Esophagus (tissue), 2 donors: Measurements from ENCODE around the gene DMRT2. TPM values are rescaled to one million over a fixed set of nuclear protein-coding genes. Genes with fewer than 3 reads are reported as not detected.

Experiments used
- H3K27ac ChIP-seq, 2 donors: one replicate each; pipeline ENCODE4 v1.5.1; 2013; ENCODE audit warnings: low read depth in 2 of 2, mild to moderate bottlenecking in 2 of 2, inconsistent platforms in 1 of 2, low read length in 1 of 2, moderate library complexity in 1 of 2
- H3K27me3 ChIP-seq, 2 donors: one replicate each; pipeline ENCODE4 v1.6.1; 2013; ENCODE audit warnings: low read length in 2 of 2, control low read depth in 1 of 2, mild to moderate bottlenecking in 1 of 2; ENCODE audit not compliant: insufficient read depth in 2 of 2, control insufficient read depth in 1 of 2
- H3K36me3 ChIP-seq, 2 donors: one replicate each; pipeline ENCODE4 v1.6.1; 2013; ENCODE audit warnings: low read length in 1 of 2; ENCODE audit not compliant: control insufficient read depth in 2 of 2, insufficient read depth in 2 of 2
- H3K4me1 ChIP-seq, 2 donors: one replicate each; pipeline ENCODE4 v1.6.1; 2013; ENCODE audit warnings: low read length in 1 of 2; ENCODE audit not compliant: control insufficient read depth in 2 of 2, insufficient read depth in 2 of 2
- H3K4me3 ChIP-seq, 2 donors: one replicate each; pipeline ENCODE4 v1.5.1; 2013; ENCODE audit warnings: low read length in 2 of 2, mild to moderate bottlenecking in 2 of 2, low read depth in 1 of 2, moderate library complexity in 1 of 2
- H3K9me3 ChIP-seq, 2 donors: one replicate each; pipeline ENCODE4 v1.6.1; 2013; ENCODE audit warnings: mild to moderate bottlenecking in 2 of 2, low read depth in 1 of 2, low read length in 1 of 2, moderate library complexity in 1 of 2; ENCODE audit not compliant: control insufficient read depth in 2 of 2, insufficient read depth in 1 of 2
- WGBS, 2 donors: extraction: QIAGEN DNeasy Blood & Tissue Kit; methylation state at CpG; one replicate each; pipeline ENCODE4 v1.1.7; 2013; 5-methylcytosine and 5-hydroxymethylcytosine counted together
- polyA plus RNA-seq, 2 donors: library from polyadenylated mRNA; stranded (reverse); fragments of 200-250 nt; gene quantifications; one replicate each; pipeline ENCODE4 v1.2.3, GENCODE V29; 2013
- donor health status: healthy with polysubstance abuse.
- donor health status: Bipolar disorder and iron deficiency.

Gene DMRT2
- under 1 TPM; 0.08 to 0.14 TPM for polyA plus RNA-seq

- Histone ChIP-seq H3K27me3 (peaks cover 0 to 7% of the 10 kb centered on the region in 2 donors), H3K4me1 (peaks cover 0 to 12% of the 10 kb centered on the region in 2 donors), H3K4me3 (peak within 1 kb of the TSS; percentile 28 to 30), H3K36me3 (no peaks in the 10 kb centered on the region), H3K27ac (no peak within 1 kb of the TSS), H3K9me3 (peaks cover 3 to 6% of the 10 kb centered on the region in 2 donors)
- 4 to 5% methylated on average over 47 to 48 of the region's 48 CpGs for WGBS, 2 donors
Observed at GRCh38 chr9:1050125-1050895, at the start of gene DMRT2. TSS of gene DMRT2 (plus strand) at chr9:1050357. CDS start at chr9:1051614, 1,257 bp downstream.

DNA sequence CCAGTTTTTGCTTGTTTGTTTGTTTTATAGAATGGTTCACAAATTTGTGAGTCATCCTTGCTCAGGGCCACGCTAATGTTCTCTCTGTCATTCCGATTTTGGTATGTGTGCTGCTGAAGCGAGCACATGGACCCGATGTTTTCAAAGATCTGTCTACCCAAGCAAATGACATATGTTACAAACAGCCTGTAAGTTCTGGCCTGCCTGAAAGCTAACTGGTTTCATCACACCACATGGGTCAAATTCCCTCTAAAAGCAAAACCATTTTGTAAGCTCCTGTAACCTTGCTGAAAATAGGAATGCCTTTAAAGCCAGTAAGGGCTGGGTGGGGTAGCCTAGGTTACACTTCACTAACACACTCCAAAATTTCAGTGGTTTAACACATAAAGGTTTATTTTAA lies 48.3 kb upstream of the DMRT2 start:
- no peaks in the 10 kb centered on the region for H3K4me1 ChIP-seq
- H3K36me3 ChIP-seq = no peaks in the 10 kb centered on the region
- H3K4me3 ChIP-seq = no peak overlapping the region
- H3K27me3 ChIP-seq = peaks cover 0 to 3% of the 10 kb centered on the region in 2 donors
- H3K27ac ChIP-seq = no peak overlapping the region
- H3K9me3 ChIP-seq = no peaks in the 10 kb centered on the region
- WGBS, 2 donors = 62 to 74% methylated on average over 4 of the region's 4 CpGs

GRCh38 chr9:1002678-1003077 lies 47.5 kb upstream of the DMRT2 start:
- no peak overlapping the region for H3K27ac ChIP-seq
- no peaks in the 10 kb centered on the region for H3K9me3 ChIP-seq
- WGBS, 2 donors = 91 to 92% methylated on average over 2 of the region's 2 CpGs
- no peaks in the 10 kb centered on the region for H3K36me3 ChIP-seq
- no peaks in the 10 kb centered on the region for H3K4me1 ChIP-seq
- peaks cover 0 to 3% of the 10 kb centered on the region in 2 donors for H3K27me3 ChIP-seq
- H3K4me3 ChIP-seq = no peak overlapping the region

DNA sequence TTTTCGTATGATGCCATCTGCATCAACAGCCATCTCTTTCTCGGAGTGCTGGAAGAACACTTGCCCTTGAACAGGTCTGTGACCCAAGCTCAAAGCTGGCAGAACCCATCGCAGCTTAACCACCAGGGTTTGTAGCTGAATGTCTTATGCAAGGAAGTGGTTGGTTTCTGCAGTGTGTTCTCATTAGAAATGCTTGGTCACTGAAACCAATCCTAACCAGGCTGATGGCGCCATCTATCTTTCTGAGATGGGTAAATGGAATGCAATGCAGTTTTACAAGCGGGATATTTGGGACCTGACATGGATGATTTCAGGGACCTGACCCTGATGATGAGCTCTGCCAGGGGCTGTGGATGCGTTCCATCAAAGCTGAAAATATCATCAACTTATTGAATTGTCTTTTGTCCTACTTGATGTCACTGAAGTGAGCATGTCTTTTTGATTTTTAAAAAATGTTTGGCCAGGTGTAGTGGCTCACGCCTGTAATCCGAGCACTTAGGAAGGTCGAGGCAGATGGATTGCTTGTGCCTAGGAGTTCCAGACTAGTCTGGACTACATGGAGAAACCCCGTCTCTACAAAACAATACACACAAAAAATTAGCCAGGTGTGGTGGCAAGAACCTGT lies 45.0 kb upstream of the DMRT2 start:
- no peaks in the 10 kb centered on the region for H3K36me3 ChIP-seq
- H3K4me1 ChIP-seq = no peaks in the 10 kb centered on the region
- no peaks in the 10 kb centered on the region for H3K27me3 ChIP-seq
- WGBS, 2 donors = 51 to 55% methylated on average over 10 of the region's 10 CpGs
- H3K9me3 ChIP-seq = no peaks in the 10 kb centered on the region
- no peak overlapping the region for H3K4me3 ChIP-seq
- no peak overlapping the region for H3K27ac ChIP-seq

GRCh38 chr9:1007312-1007711 lies 42.8 kb upstream of the DMRT2 start:
- WGBS, 2 donors = 86 to 90% methylated on average over 3 of the region's 3 CpGs
- Histone ChIP-seq H3K4me3 (no peak overlapping the region), H3K27ac (no peak overlapping the region), H3K4me1 (no peaks in the 10 kb centered on the region), H3K27me3 (no peaks in the 10 kb centered on the region), H3K36me3 (no peaks in the 10 kb centered on the region), H3K9me3 (no peaks in the 10 kb centered on the region)

DNA sequence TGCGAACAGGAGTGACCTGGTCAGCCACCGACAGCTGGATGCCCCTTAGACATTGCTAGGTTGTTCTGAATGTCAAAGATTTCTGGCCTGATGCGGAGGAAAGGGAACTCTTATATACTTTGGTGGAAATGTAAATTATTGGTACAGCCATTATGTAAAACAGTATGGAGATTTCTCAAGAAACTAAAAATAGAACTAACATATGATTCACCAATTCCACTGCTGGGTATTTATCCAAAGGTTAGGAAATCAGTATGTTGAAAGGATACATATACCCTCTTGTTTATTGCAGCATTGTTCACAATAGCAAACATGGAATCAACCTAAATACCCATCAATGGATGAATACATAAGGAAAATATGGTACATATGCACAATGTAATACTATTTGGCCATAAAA lies 41.9 kb upstream of the DMRT2 start:
- no peaks in the 10 kb centered on the region for H3K36me3 ChIP-seq
- no peak overlapping the region for H3K27ac ChIP-seq
- WGBS, 2 donors = 91 to 92% methylated on average over 3 of the region's 3 CpGs

GRCh38 chr9:1009101-1009707 lies 41.0 kb upstream of the DMRT2 start:
- WGBS, 2 donors = 6 to 8% methylated on average over 14 of the region's 14 CpGs
- Histone ChIP-seq H3K9me3 (no peaks in the 10 kb centered on the region), H3K4me1 (no peaks in the 10 kb centered on the region), H3K4me3 (no peak overlapping the region), H3K27ac (no peak overlapping the region), H3K36me3 (no peaks in the 10 kb centered on the region), H3K27me3 (no peaks in the 10 kb centered on the region)

More for the DNA sequence above, 41.9 kb upstream of the DMRT2 start:
- Histone ChIP-seq H3K9me3 (no peaks in the 10 kb centered on the region), H3K4me3 (no peak overlapping the region), H3K27me3 (no peaks in the 10 kb centered on the region), H3K4me1 (no peaks in the 10 kb centered on the region)

GRCh38 chr9:1013021-1013420 lies 37.1 kb upstream of the DMRT2 start:
- no peak overlapping the region for H3K27ac ChIP-seq
- H3K27me3 ChIP-seq = no peaks in the 10 kb centered on the region
- H3K9me3 ChIP-seq = no peaks in the 10 kb centered on the region
- no peaks in the 10 kb centered on the region for H3K4me1 ChIP-seq
- WGBS, 2 donors = 76 to 79% methylated on average over 5 of the region's 5 CpGs
- no peaks in the 10 kb centered on the region for H3K36me3 ChIP-seq
- no peak overlapping the region for H3K4me3 ChIP-seq

GRCh38 chr9:1014225-1014624 lies 35.9 kb upstream of the DMRT2 start:
- Histone ChIP-seq H3K27me3 (no peaks in the 10 kb centered on the region), H3K4me3 (no peak overlapping the region), H3K4me1 (no peaks in the 10 kb centered on the region), H3K36me3 (no peaks in the 10 kb centered on the region), H3K27ac (no peak overlapping the region), H3K9me3 (no peaks in the 10 kb centered on the region)
- WGBS, 2 donors = 79 to 82% methylated on average over 4 of the region's 4 CpGs
